ENCODE measurements around the gene DCDC2C. TPM values are rescaled to one million over a fixed set of nuclear protein-coding genes. Genes with fewer than 3 reads are reported as not detected.

Gene DCDC2C
- 0.37 TPM in 1 of 2 replicates, not detected in the other for total RNA-seq

GRCh38 chr2:3703236-3703756, at the start of gene DCDC2C:
DCDC2C (plus strand) TSS chr2:3703575; CDS start chr2:3703752, 177 bp downstream.

DNA sequence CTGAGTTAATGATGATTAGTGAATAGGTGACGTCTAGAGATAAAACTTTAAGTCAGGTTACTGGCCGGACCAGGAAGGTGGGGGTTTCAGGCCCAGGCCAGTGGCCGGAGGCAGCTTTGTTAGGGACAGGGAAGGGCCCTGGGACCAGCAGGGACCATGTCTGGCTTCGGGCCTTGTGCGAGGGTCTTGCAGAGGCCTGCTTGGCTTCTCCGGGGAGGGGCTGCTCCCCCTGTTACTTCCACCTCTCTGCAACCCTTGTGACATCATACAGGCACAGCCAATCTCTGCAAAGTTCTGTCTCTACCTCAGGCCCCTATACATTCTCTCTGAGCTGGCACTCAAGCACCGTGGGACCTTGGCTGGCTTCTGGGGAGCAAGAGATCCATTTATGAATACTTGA, 45.5 kb upstream of the DCDC2C start, which contains the start of gene ALLC:
ALLC (plus strand) TSS at position 320 of the 400 bp plus-strand sequence. CDS start 12,958 bp downstream, outside the sequence.

Other genes starting within 250 kb of the DCDC2C start
- gene ADI1, start 184.0 kb upstream of the DCDC2C start, total RNA-seq: 34.6 and 35.6 TPM in 2 replicates
- gene RNASEH1, start 145.2 kb upstream of the DCDC2C start, total RNA-seq: 43.1 and 56.1 TPM in 2 replicates
- gene RPS7, start 128.3 kb upstream of the DCDC2C start, total RNA-seq: 1,498 and 1,645 TPM in 2 replicates
- gene COLEC11, start 108.5 kb upstream of the DCDC2C start, total RNA-seq: under 0.01 TPM in 1 of 2 replicates, not detected in the other
- gene ALLC, start 45.4 kb upstream of the DCDC2C start, total RNA-seq: 0.25 TPM in 1 of 2 replicates, not detected in the other